Esophagus squamous epithelium (tissue), 5 donors: ENCODE data around the gene NAT9. TPM values are rescaled to one million over a fixed set of nuclear protein-coding genes. Genes with fewer than 3 reads are reported as not detected.

Source experiments
- DNase-seq: peaks from one replicate; lab custom pipeline; 2025; lab: John Stamatoyannopoulos, UW
- H3K27ac ChIP-seq, 4 donors: fragments of 200-600 bp; sonication (generic); one replicate each; pipeline ENCODE4 v1.5.1; 2016 to 2019; ENCODE audit warnings: mild to moderate bottlenecking in 1 of 4
- H3K27me3 ChIP-seq, 4 donors: fragments of 200-600 bp; sonication (generic); 1 replicate in 3 of 4; 2 replicates in 1 of 4; pipeline versions ENCODE4 v1.5.1 to v1.6.0; 2017 to 2021; ENCODE audit warnings: antibody characterized with exemption in 1 of 4
- H3K36me3 ChIP-seq, 3 donors: fragments of 200-600 bp; sonication (generic); one replicate each; pipeline ENCODE4 v1.5.1; 2016 to 2019
- H3K4me1 ChIP-seq, 3 donors: fragments of 200-600 bp; sonication (generic); one replicate each; pipeline ENCODE4 v1.5.1; 2017 to 2019
- H3K4me3 ChIP-seq, 4 donors: fragments of 200-600 bp; sonication (generic); 1 replicate in 3 of 4; 2 replicates in 1 of 4; pipeline ENCODE4 v1.5.1; 2016 to 2019; ENCODE audit warnings: mild to moderate bottlenecking in 2 of 4, moderate library complexity in 1 of 4
- H3K9me3 ChIP-seq, 3 donors: fragments of 200-600 bp; sonication (generic); one replicate each; pipeline ENCODE4 v1.5.1; 2016 to 2019
- POLR2A ChIP-seq, 4 donors: fragments of 450-650 bp; IDR thresholded peaks; one replicate each; pipeline ENCODE4 v1.6.1; 2017; ENCODE audit warnings: antibody characterized with exemption in 4 of 4, mild to moderate bottlenecking in 4 of 4, moderate library complexity in 3 of 4
- WGBS, 2 donors: methylation state at CpG; one replicate each; pipeline ENCODE4 v1.1.5; 2018; 5-methylcytosine and 5-hydroxymethylcytosine counted together
- intact Hi-C: fragments of 100-400 bp; cut with DNase I; formaldehyde crosslinking; loops from one replicate; pipeline ENCODE4 v1.15.0; 2022
- total RNA-seq, 4 donors: library from RNA; depleted of rRNA; stranded (reverse); fragments of >200 nt; gene quantifications; one replicate each; pipeline ENCODE4 v1.1.0, GENCODE V29; 2016
- TF ChIP-seq, protein P1 (sequence below), 6 experiments: fragments of 450-650 bp in 4 of 6; fragments of 200-600 bp in 2 of 6; sonication (generic) in 2 of 6; IDR thresholded peaks; one replicate each; pipeline ENCODE4 v1.5.1; 2016 to 2019; ENCODE audit warnings: antibody characterized with exemption in 6 of 6, mild to moderate bottlenecking in 4 of 6, moderate library complexity in 4 of 6
- donor health status: DM: yes; HTN: yes; CAD: no.

Gene NAT9
- total RNA-seq, 4 donors from 2014 or later: 17.3 to 29.8 (median 24.5) TPM

DNA sequence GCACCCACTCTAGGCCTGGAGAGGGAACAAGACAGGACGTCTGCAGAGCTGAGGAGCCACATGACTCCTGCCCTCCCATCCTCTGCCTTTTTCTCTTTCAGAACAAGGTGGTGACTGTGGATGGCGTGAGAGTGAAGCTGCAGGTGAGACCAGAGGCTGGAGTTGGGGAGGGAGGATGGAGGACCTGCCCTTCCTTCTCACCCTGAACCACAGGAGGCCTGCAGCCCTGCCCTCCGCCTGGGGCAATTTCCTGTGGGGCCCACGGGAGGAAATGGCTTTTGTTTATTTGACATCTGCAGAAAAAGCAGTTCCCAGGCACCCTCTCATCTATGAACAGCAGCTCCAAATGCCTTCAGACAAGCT lies 34.0 kb downstream of the NAT9 start:
- Histone ChIP-seq H3K27ac (peak overlapping the region in 1 of 4 donors; percentile 55), H3K4me3 (no peak overlapping the region), H3K27me3 (peaks cover 0 to 63% (median 5%) of the 10 kb centered on the region in 4 donors), H3K36me3 (no peaks in the 10 kb centered on the region), H3K9me3 (no peaks in the 10 kb centered on the region), H3K4me1 (peaks cover 21 to 76% (median 32%) of the 10 kb centered on the region in 3 donors)
- 27 to 43% methylated on average over 1 to 4 of the region's 4 CpGs for WGBS, 2 donors
- TF ChIP-seq, protein P1, sequence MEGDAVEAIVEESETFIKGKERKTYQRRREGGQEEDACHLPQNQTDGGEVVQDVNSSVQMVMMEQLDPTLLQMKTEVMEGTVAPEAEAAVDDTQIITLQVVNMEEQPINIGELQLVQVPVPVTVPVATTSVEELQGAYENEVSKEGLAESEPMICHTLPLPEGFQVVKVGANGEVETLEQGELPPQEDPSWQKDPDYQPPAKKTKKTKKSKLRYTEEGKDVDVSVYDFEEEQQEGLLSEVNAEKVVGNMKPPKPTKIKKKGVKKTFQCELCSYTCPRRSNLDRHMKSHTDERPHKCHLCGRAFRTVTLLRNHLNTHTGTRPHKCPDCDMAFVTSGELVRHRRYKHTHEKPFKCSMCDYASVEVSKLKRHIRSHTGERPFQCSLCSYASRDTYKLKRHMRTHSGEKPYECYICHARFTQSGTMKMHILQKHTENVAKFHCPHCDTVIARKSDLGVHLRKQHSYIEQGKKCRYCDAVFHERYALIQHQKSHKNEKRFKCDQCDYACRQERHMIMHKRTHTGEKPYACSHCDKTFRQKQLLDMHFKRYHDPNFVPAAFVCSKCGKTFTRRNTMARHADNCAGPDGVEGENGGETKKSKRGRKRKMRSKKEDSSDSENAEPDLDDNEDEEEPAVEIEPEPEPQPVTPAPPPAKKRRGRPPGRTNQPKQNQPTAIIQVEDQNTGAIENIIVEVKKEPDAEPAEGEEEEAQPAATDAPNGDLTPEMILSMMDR (IDR thresholded peaks at IDR 0.05): no peak
- no peak for TF ChIP-seq POLR2A (IDR thresholded peaks at IDR 0.05)
- no peak for DNase-seq
- intact Hi-C loops: no loop called here

GRCh38 chr17:74740641-74741387 lies 35.3 kb downstream of the NAT9 start:
- WGBS, 2 donors: 63 to 93% methylated on average over 3 to 5 of the region's 17 CpGs
- intact Hi-C loops: no loop called here
- TF ChIP-seq, protein P1 (IDR thresholded peaks at IDR 0.05): no peak
- TF ChIP-seq POLR2A (IDR thresholded peaks at IDR 0.05): no peak
- Histone ChIP-seq H3K27me3 (peaks cover 0 to 76% (median 7%) of the 10 kb centered on the region in 4 donors), H3K27ac (no peak overlapping the region), H3K4me1 (peaks cover 20 to 74% (median 32%) of the 10 kb centered on the region in 3 donors), H3K4me3 (no peak overlapping the region), H3K9me3 (no peaks in the 10 kb centered on the region), H3K36me3 (no peaks in the 10 kb centered on the region)
- DNase-seq: no peak

- Histone ChIP-seq H3K27ac (no peak overlapping the region), H3K27me3 (peaks cover 0 to 83% (median 7%) of the 10 kb centered on the region in 4 donors), H3K4me3 (no peak overlapping the region), H3K4me1 (peaks cover 20 to 68% (median 30%) of the 10 kb centered on the region in 3 donors), H3K9me3 (no peaks in the 10 kb centered on the region), H3K36me3 (no peaks in the 10 kb centered on the region)
- DNase-seq: no peak
- WGBS, 2 donors: 79 to 86% methylated on average over 6 of the region's 6 CpGs
- TF ChIP-seq, protein P1 (IDR thresholded peaks at IDR 0.05): no peak
- intact Hi-C loops: no loop called here
These were observed 36.0 kb downstream of the NAT9 start for GRCh38 chr17:74740173-74740572.

DNA sequence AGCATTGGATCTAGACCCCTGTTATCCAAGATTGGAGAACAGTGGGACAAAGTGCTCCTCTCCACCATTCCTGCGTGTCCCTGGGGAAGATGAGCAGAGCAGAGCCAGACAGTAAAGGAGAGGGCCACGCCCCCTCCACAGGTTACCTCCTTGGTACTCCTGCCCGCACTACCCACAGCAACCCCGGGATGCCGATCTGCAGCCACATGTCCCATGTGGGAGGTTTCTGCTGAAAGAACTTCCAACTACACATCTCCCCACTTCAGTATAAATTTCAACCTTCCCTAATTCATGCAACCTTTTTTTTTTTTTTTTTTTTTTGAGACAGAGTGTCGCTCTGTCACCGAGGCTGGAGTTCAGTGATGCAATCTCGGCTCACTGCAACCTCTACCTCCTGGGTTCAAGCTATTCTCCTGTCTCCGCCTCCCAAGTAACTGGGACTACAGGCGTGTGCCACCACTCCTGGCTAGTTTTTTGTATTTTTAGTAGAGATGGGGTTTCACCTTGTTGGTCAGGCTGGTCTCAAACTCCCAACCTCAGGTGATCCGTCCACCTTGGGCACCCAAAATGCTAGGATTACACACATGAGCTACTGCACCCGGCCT lies 36.8 kb downstream of the NAT9 start:
- Histone ChIP-seq H3K4me3 (no peak overlapping the region), H3K27me3 (peaks cover 0 to 89% (median 7%) of the 10 kb centered on the region in 4 donors), H3K27ac (peak overlapping the region in 2 of 4 donors; percentile 9 to 67), H3K9me3 (no peaks in the 10 kb centered on the region), H3K36me3 (no peaks in the 10 kb centered on the region), H3K4me1 (peaks cover 20 to 59% (median 25%) of the 10 kb centered on the region in 3 donors)
- 69 to 83% methylated on average over 11 to 12 of the region's 12 CpGs for WGBS, 2 donors
- intact Hi-C loops: no loop called here
- TF ChIP-seq, protein P1 (IDR thresholded peaks at IDR 0.05): no peak
- no peak for TF ChIP-seq POLR2A (IDR thresholded peaks at IDR 0.05)
- DNase-seq: no peak
